Neural progenitor cell (in vitro differentiated cells): ENCODE measurements around the gene SOX5.

Experiments
- CTCF ChIP-seq: fragments of 200-600 bp; sonication (generic); IDR thresholded peaks from 2 replicates; pipeline ENCODE4 v1.5.1; 2017; ENCODE audit warnings: antibody characterized with exemption, mild to moderate bottlenecking
- EZH2phosphoT487 ChIP-seq: fragments of 200-600 bp; sonication (generic); IDR thresholded peaks from 2 replicates; pipeline ENCODE4 v1.6.1; 2017; ENCODE audit warnings: antibody characterized with exemption

GRCh38 chr12:23830210-23830609, 119.3 kb downstream of the SOX5 start:
- TF ChIP-seq EZH2phosphoT487 (no peak), CTCF (no peak)
